GM12878 (cell line): ENCODE results near the gene POLR3K. TPM values are rescaled to one million over a fixed set of nuclear protein-coding genes. Genes with fewer than 3 reads are reported as not detected.

Experiments
- ATAC-seq: fragments of 200-7000 bp; cut with Tn5 transposase; 3 replicates; pipeline ENCODE4 v1.9.1; 2020; ENCODE audit warnings: mild to moderate bottlenecking, moderate library complexity
- BruUV-seq: library from RNA; stranded (reverse); fragments of 400-500 nt; replicated peaks from 2 replicates; lab custom pipeline; 2021; lab: Mats Ljungman, UMichigan
- CTCF ChIA-PET: fragments of 300-600 bp; sonication (Branson Sonifier 250); formaldehyde crosslinking; extraction: SDS; loops from one replicate; lab custom pipeline; 2021; ENCODE audit warnings: inconsistent platforms; lab: Yijun Ruan, JAX
- POLR2A ChIA-PET: fragments of 350-600 bp; formaldehyde crosslinking; extraction: SDS; loops from one replicate; lab custom pipeline; 2021; ENCODE audit warnings: inconsistent platforms; lab: Charles Lee
- RAD21 ChIA-PET: fragments of 300-600 bp; sonication (Branson Sonifier 250); formaldehyde crosslinking; loops from one replicate; lab custom pipeline; 2023; ENCODE audit warnings: antibody characterized with exemption; ENCODE audit not compliant: unreplicated experiment; lab: Charles Lee
- SMC1A ChIA-PET: fragments of 300-600 bp; sonication (Branson Sonifier 250); formaldehyde crosslinking; loops from one replicate; lab custom pipeline; 2023; ENCODE audit not compliant: unreplicated experiment, uncharacterized antibody; lab: Charles Lee
- DNase-seq: peaks from one replicate; pipeline ENCODE4 v3.0.0-alpha.2; 2011; ENCODE audit warnings: low read depth, low spot score
- FAIRE-seq: peaks from 3 replicates; lab custom pipeline; 2011; peaks lifted over from hg19 to GRCh38; lab: Jason Lieb, UNC
- H2AFZ ChIP-seq: 2 replicates; pipeline ENCODE4 v1.6.0; 2011; ENCODE audit warnings: low read depth, low read length, control low read depth; ENCODE audit not compliant: control insufficient read depth
- H3K27ac ChIP-seq: 2 replicates; pipeline ENCODE4 v1.5.1; 2011; ENCODE audit warnings: control low read depth; ENCODE audit not compliant: control insufficient read depth, insufficient read depth
- H3K27me3 ChIP-seq, 2 experiments: replicated peaks in 1 of 2; 2 replicates each; pipeline versions ENCODE4 v1.6.0 to v1.6.1; 2011; ENCODE audit warnings: low read length in 1 of 2; ENCODE audit not compliant: control insufficient read depth in 2 of 2, insufficient read depth in 2 of 2
- H3K36me3 ChIP-seq, 2 experiments: 2 replicates each; pipeline ENCODE4 v1.5.1; 2011; ENCODE audit warnings: low read length in 1 of 2; ENCODE audit not compliant: control insufficient read depth in 2 of 2, insufficient read depth in 2 of 2
- H3K4me1 ChIP-seq: 2 replicates; pipeline ENCODE4 v1.6.1; 2011; ENCODE audit warnings: mild to moderate bottlenecking, low read length, moderate library complexity, mixed read lengths; ENCODE audit not compliant: control insufficient read depth, insufficient read depth
- H3K4me2 ChIP-seq: 2 replicates; pipeline ENCODE4 v1.6.0; 2011; ENCODE audit warnings: control low read depth; ENCODE audit not compliant: control insufficient read depth, insufficient read depth
- H3K4me3 ChIP-seq: fragments of 200-600 bp; sonication (generic); 2 replicates; pipeline ENCODE4 v1.5.1; 2016
- H3K79me2 ChIP-seq: 2 replicates; pipeline ENCODE4 v1.6.0; 2011; ENCODE audit warnings: low read length; ENCODE audit not compliant: control insufficient read depth, insufficient read depth
- H3K9ac ChIP-seq: 2 replicates; pipeline ENCODE4 v1.8.0; 2011; ENCODE audit warnings: low read length, control low read depth, mixed read lengths; ENCODE audit not compliant: control insufficient read depth, insufficient read depth
- H3K9me3 ChIP-seq: replicated peaks from 3 replicates; pipeline ENCODE4 v1.5.1; 2011; ENCODE audit warnings: mild to moderate bottlenecking, low read length; ENCODE audit not compliant: control insufficient read depth, insufficient read depth
- H4K20me1 ChIP-seq: 2 replicates; pipeline ENCODE4 v1.6.0; 2011; ENCODE audit not compliant: control insufficient read depth, insufficient read depth
- EP300 ChIP-seq, 2 experiments: fragments of 150-350 bp in 1 of 2; IDR thresholded peaks; 2 replicates each; pipeline ENCODE4 v1.6.1; 2011 to 2012; ENCODE audit warnings: low read depth in 2 of 2, low read length in 2 of 2, borderline replicate concordance in 1 of 2, improper control_type of control experiment in 1 of 2, inconsistent platforms in 1 of 2; ENCODE audit not compliant: control insufficient read depth in 1 of 2
- FOXK2 ChIP-seq: fragments of 450-650 bp; IDR thresholded peaks from 2 replicates; pipeline ENCODE4 v1.6.1; 2017; ENCODE audit warnings: mild to moderate bottlenecking, moderate library complexity
- KLF5 ChIP-seq: fragments of 450-650 bp; IDR thresholded peaks from 2 replicates; pipeline ENCODE4 v1.6.1; 2014; ENCODE audit warnings: mild to moderate bottlenecking; ENCODE audit not compliant: partially characterized antibody
- MXI1 ChIP-seq: fragments of 150-350 bp; IDR thresholded peaks from 2 replicates; pipeline ENCODE4 v1.6.1; 2011; ENCODE audit warnings: low read depth, mild to moderate bottlenecking, inconsistent platforms, low read length, improper control_type of control experiment
- RBBP5 ChIP-seq: fragments of 200-600 bp; sonication (generic); conservative IDR thresholded peaks from 2 replicates; pipeline ENCODE4 v1.6.1; 2016
- RELA ChIP-seq: fragments of 450-650 bp; IDR thresholded peaks from 2 replicates; pipeline ENCODE4 v1.8.0; 2014; ENCODE audit warnings: borderline replicate concordance; ENCODE audit not compliant: partially characterized antibody
- SMAD1 ChIP-seq: fragments of 450-650 bp; IDR thresholded peaks from 2 replicates; pipeline ENCODE4 v1.6.1; 2018; ENCODE audit warnings: mild to moderate bottlenecking, low read depth; ENCODE audit not compliant: partially characterized antibody
- SMAD5 ChIP-seq: IDR thresholded peaks from 2 replicates; pipeline ENCODE4 v1.6.1; 2016; ENCODE audit warnings: antibody characterized with exemption, low read depth
- TAF1 ChIP-seq: IDR thresholded peaks from 2 replicates; pipeline ENCODE4 v1.6.1; 2011; ENCODE audit warnings: mild to moderate bottlenecking, low read depth, low read length, borderline replicate concordance
- TBL1XR1 ChIP-seq: IDR thresholded peaks from 2 replicates; pipeline ENCODE4 v1.6.1; 2012; ENCODE audit warnings: low read depth, low read length, improper control_type of control experiment
- USF1 ChIP-seq: IDR thresholded peaks from 2 replicates; pipeline ENCODE4 v1.6.1; 2011; ENCODE audit warnings: borderline replicate concordance, low read depth, mild to moderate bottlenecking, moderate library complexity, mixed read lengths, low read length; ENCODE audit not compliant: insufficient read depth; ENCODE audit errors: extremely low read length
- ZNF24 ChIP-seq: fragments of 450-650 bp; IDR thresholded peaks from 2 replicates; pipeline ENCODE4 v1.6.1; 2017; ENCODE audit warnings: antibody characterized with exemption, mild to moderate bottlenecking
- WGBS: methylation state at CpG from one replicate; pipeline ENCODE4 v1.1.6; 2016; ENCODE audit warnings: low lambda C conversion rate; ENCODE audit not compliant: insufficient replicate concordance, insufficient coverage; ENCODE audit errors: missing lambda C conversion rate; 5-methylcytosine and 5-hydroxymethylcytosine counted together
- in situ Hi-C: fragments of 300-500 bp; cut with MboI; formaldehyde crosslinking; loops from 9 replicates; pipeline ENCODE4 v1.14.3; 2018; ENCODE audit warnings: mixed read lengths
- intact Hi-C: fragments of 100-400 bp; cut with micrococcal nuclease; formaldehyde crosslinking; loops from one replicate; pipeline ENCODE4 v1.14.2; 2022; ENCODE audit not compliant: unreplicated experiment
- polyA plus RNA-seq, 11 experiments: library from polyadenylated mRNA; depleted of rRNA in 4 of 11; unstranded in 6 of 11; stranded (reverse) in 5 of 11; fragments of >200 nt; fragmentation: Nextera tagmentation in 4 of 11; fragmentation: Illumina TruSeq in 1 of 11; extraction: Ambion mirVana in 4 of 11; extraction: Trizol in 1 of 11; gene quantifications; 1 replicate in 1 of 11; 2 replicates in 10 of 11; pipeline versions ENCODE4 v1.2.1 to v1.2.3, GENCODE V29; 2011 to 2016; ENCODE audit warnings: inconsistent platforms in 2 of 11, missing spikeins in 2 of 11, low read depth in 1 of 11
- total RNA-seq, 4 experiments: library from RNA; depleted of rRNA in 3 of 4; stranded (reverse); fragments of >200 nt in 3 of 4; fragmentation: Illumina TruSeq in 1 of 4; extraction: Trizol in 1 of 4; gene quantifications; 2 replicates each; pipeline versions ENCODE4 v1.2.1 to v1.2.3, GENCODE V29; 2013 to 2021
- TF ChIP-seq, protein P1 (sequence below): fragments of 450-650 bp; IDR thresholded peaks from 2 replicates; pipeline ENCODE4 v1.6.1; 2017; ENCODE audit warnings: borderline replicate concordance

Gene POLR3K
- total and polyA plus RNA-seq, 10 of the 15 experiments (the other 5 are each of a cell fraction or from before 2014, with no cell fraction given) = 25.3 to 222 (median 64.0) TPM

GRCh38 chr16:102060-102855, 48.9 kb upstream of the POLR3K start:
- no peak for TF ChIP-seq FOXK2
- TF ChIP-seq TAF1 = no peak
- TF ChIP-seq SMAD1 = no peak
- TF ChIP-seq, protein P1, sequence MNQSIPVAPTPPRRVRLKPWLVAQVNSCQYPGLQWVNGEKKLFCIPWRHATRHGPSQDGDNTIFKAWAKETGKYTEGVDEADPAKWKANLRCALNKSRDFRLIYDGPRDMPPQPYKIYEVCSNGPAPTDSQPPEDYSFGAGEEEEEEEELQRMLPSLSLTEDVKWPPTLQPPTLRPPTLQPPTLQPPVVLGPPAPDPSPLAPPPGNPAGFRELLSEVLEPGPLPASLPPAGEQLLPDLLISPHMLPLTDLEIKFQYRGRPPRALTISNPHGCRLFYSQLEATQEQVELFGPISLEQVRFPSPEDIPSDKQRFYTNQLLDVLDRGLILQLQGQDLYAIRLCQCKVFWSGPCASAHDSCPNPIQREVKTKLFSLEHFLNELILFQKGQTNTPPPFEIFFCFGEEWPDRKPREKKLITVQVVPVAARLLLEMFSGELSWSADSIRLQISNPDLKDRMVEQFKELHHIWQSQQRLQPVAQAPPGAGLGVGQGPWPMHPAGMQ = no peak
- no peak for TF ChIP-seq EP300 (IDR thresholded peaks at IDR 0.05; ENCODE audit: borderline replicate concordance in 1 of 2, control insufficient read depth in 1 of 2, low read depth in 2 of 2, low read length in 2 of 2)
- TF ChIP-seq RELA = no peak
- TF ChIP-seq TBL1XR1 = no peak
- no peak for TF ChIP-seq ZNF24
- no peak for TF ChIP-seq SMAD5
- no peak for TF ChIP-seq USF1
- no peak for TF ChIP-seq KLF5
- TF ChIP-seq RBBP5 = no peak
- TF ChIP-seq MXI1 = no peak
- Histone ChIP-seq H3K36me3 (peaks cover 5 to 13% of the 10 kb centered on the region in 2 experiments; a peak in 3 of 4 replicates), H3K4me3 (no peak overlapping the region), H3K27ac (no peak overlapping the region), H3K4me1 (no peaks in the 10 kb centered on the region), H4K20me1 (no peaks in the 10 kb centered on the region; the same call in 1 of the 2 replicates), H3K9me3 (no peaks in the 10 kb centered on the region), H3K4me2 (no peak overlapping the region), H3K9ac (no peak overlapping the region), H2AFZ (no peak overlapping the region), H3K79me2 (no peaks in the 10 kb centered on the region), H3K27me3 (no peaks in the 10 kb centered on the region)
- in situ Hi-C loops = no loop called here
- ChIA-PET SMC1A (no interaction called here), CTCF (no interaction called here), POLR2A (no interaction called here), RAD21 (interaction anchor here (0.7 kb wide), 1 partner anchor 404 kb away, joined by 3 read pairs; no protein-coding TSS in a partner anchor)
- no peak for ATAC-seq
- WGBS = 88% methylated on average over 19 of the region's 19 CpGs
- no peak for FAIRE-seq
- no peak for DNase-seq
- intact Hi-C loops = no loop called here
- BruUV-seq = no TSS peak
